OCI-LY7 (cell line): ENCODE measurements around the gene PLXNA1.

Experiments used
- CTCF ChIP-seq: fragments of 200-600 bp; sonication (generic); conservative IDR thresholded peaks from 2 replicates; pipeline ENCODE4 v1.5.1; 2014; ENCODE audit warnings: mild to moderate bottlenecking, antibody characterized with exemption, low read length, moderate library complexity, mixed read lengths
- EZH2phosphoT487 ChIP-seq: fragments of 200-600 bp; sonication (generic); IDR thresholded peaks from 2 replicates; pipeline ENCODE4 v1.6.1; 2018; ENCODE audit warnings: low read depth, borderline replicate concordance, mild to moderate bottlenecking, mixed run types, antibody characterized with exemption, low read length, moderate library complexity, mixed read lengths

- TF ChIP-seq CTCF (no peak), EZH2phosphoT487 (no peak)
These were observed 19.4 kb upstream of the PLXNA1 start for GRCh38 chr3:126963261-126964190.
